GM10266 (cell line): ENCODE data around the gene LRCH1.

Experiments used
- DNase-seq: peaks from one replicate; pipeline ENCODE4 v3.0.0; 2012; ENCODE audit errors: extremely low spot score
- CTCF ChIP-seq: IDR thresholded peaks from 2 replicates; pipeline ENCODE4 v1.5.1; 2012; ENCODE audit warnings: mild to moderate bottlenecking, low read depth; ENCODE audit not compliant: control insufficient read depth, insufficient read depth; ENCODE audit errors: missing control alignments

Gene LRCH1

GRCh38 chr13:46553886-46554858 is 1.2 kb downstream of the LRCH1 start:
- TF ChIP-seq CTCF, result no peak
- DNase-seq, result peak; percentile 55

GRCh38 chr13:46554951-46555350 is 2.0 kb downstream of the LRCH1 start:
- no peak for TF ChIP-seq CTCF

GRCh38 chr13:46555722-46556417 is 2.9 kb downstream of the LRCH1 start:
- no peak for TF ChIP-seq CTCF
- DNase-seq, result no peak

More at GRCh38 chr13:46554951-46555350, 2.0 kb downstream of the LRCH1 start:
- no peak for DNase-seq

- TF ChIP-seq CTCF, result no peak
- DNase-seq, result no peak
Observed at GRCh38 chr13:46556418-46556779, 3.4 kb downstream of the LRCH1 start.

- DNase-seq, result no peak
- TF ChIP-seq CTCF, result no peak
Observed at GRCh38 chr13:46559272-46559805, 6.4 kb downstream of the LRCH1 start.

- DNase-seq, result no peak
- TF ChIP-seq CTCF, result no peak
Observed at GRCh38 chr13:46560778-46561177, 7.8 kb downstream of the LRCH1 start.
